B cell (primary cell): ENCODE data around the gene ANAPC7.

Experiments
- EZH2 ChIP-seq: IDR thresholded peaks from 2 replicates; pipeline ENCODE4 v1.6.1; 2012; ENCODE audit warnings: borderline replicate concordance, low read depth, mild to moderate bottlenecking, moderate library complexity, low read length; ENCODE audit not compliant: insufficient read depth, poor library complexity, severe bottlenecking
- TF ChIP-seq, protein P1 (sequence below): fragments of 200-600 bp; IDR thresholded peaks from one replicate; pipeline ENCODE4 v1.8.0; 2022; ENCODE audit warnings: antibody characterized with exemption, mild to moderate bottlenecking

GRCh38 chr12:110379631-110380030 is 23.9 kb downstream of the ANAPC7 start:
- TF ChIP-seq, protein P1, sequence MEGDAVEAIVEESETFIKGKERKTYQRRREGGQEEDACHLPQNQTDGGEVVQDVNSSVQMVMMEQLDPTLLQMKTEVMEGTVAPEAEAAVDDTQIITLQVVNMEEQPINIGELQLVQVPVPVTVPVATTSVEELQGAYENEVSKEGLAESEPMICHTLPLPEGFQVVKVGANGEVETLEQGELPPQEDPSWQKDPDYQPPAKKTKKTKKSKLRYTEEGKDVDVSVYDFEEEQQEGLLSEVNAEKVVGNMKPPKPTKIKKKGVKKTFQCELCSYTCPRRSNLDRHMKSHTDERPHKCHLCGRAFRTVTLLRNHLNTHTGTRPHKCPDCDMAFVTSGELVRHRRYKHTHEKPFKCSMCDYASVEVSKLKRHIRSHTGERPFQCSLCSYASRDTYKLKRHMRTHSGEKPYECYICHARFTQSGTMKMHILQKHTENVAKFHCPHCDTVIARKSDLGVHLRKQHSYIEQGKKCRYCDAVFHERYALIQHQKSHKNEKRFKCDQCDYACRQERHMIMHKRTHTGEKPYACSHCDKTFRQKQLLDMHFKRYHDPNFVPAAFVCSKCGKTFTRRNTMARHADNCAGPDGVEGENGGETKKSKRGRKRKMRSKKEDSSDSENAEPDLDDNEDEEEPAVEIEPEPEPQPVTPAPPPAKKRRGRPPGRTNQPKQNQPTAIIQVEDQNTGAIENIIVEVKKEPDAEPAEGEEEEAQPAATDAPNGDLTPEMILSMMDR: no peak
- TF ChIP-seq EZH2: no peak
